Spleen (tissue), 11 donors: Measurements from ENCODE around the gene NAP1L5. TPM values are rescaled to one million over a fixed set of nuclear protein-coding genes. Genes with fewer than 3 reads are reported as not detected.

Experiments used
- DNase-seq: peaks from one replicate; pipeline ENCODE4 v3.0.0-alpha.2; 2020
- H3K27ac ChIP-seq, 8 donors: fragments of 200-600 bp; sonication (generic) in 7 of 8; 1 replicate in 4 of 8; 2 replicates in 4 of 8; pipeline versions ENCODE4 v1.5.0 to v1.8.0; 2016 to 2021; ENCODE audit warnings: inconsistent platforms in 4 of 8, mild to moderate bottlenecking in 4 of 8, moderate library complexity in 1 of 8
- H3K27me3 ChIP-seq, 7 donors: fragments of 200-600 bp; sonication (generic) in 6 of 7; replicated peaks in 1 of 7; 1 replicate in 4 of 7; 2 replicates in 3 of 7; pipeline versions ENCODE4 v1.5.0 to v1.8.0; 2016 to 2021; ENCODE audit warnings: inconsistent platforms in 3 of 7, mild to moderate bottlenecking in 1 of 7
- H3K36me3 ChIP-seq, 6 donors: fragments of 200-600 bp; sonication (generic) in 5 of 6; 1 replicate in 4 of 6; 2 replicates in 2 of 6; pipeline versions ENCODE4 v1.5.0 to v1.8.0; 2016 to 2021; ENCODE audit warnings: inconsistent platforms in 2 of 6
- H3K4me1 ChIP-seq, 6 donors: fragments of 200-600 bp; sonication (generic) in 5 of 6; 1 replicate in 3 of 6; 2 replicates in 3 of 6; pipeline versions ENCODE4 v1.5.0 to v1.8.0; 2016 to 2021; ENCODE audit warnings: inconsistent platforms in 3 of 6
- H3K4me3 ChIP-seq, 8 donors: fragments of 200-600 bp; sonication (generic) in 7 of 8; 1 replicate in 4 of 8; 2 replicates in 4 of 8; pipeline versions ENCODE4 v1.5.0 to v1.8.0; 2016 to 2021; ENCODE audit warnings: inconsistent platforms in 4 of 8, mild to moderate bottlenecking in 4 of 8, moderate library complexity in 2 of 8
- H3K9me3 ChIP-seq, 8 donors: fragments of 200-600 bp; sonication (generic) in 7 of 8; 1 replicate in 4 of 8; 2 replicates in 4 of 8; pipeline versions ENCODE4 v1.5.0 to v1.8.0; 2016 to 2021; ENCODE audit warnings: inconsistent platforms in 4 of 8
- POLR2A ChIP-seq, 3 donors: fragments of 450-650 bp; IDR thresholded peaks; one replicate each; pipeline ENCODE4 v1.5.1; 2017; ENCODE audit warnings: antibody characterized with exemption in 3 of 3, mild to moderate bottlenecking in 1 of 3
- POLR2AphosphoS5 ChIP-seq, 3 donors: sonication (generic); formaldehyde crosslinking; IDR thresholded peaks; one replicate each; pipeline ENCODE4 v1.5.1; 2017; ENCODE audit warnings: antibody characterized with exemption in 3 of 3
- WGBS, 5 donors: extraction: QIAGEN DNeasy Blood & Tissue Kit in 3 of 5; methylation state at CpG; one replicate each; pipeline versions ENCODE4 v1.1.5 to v1.1.7; 2013 to 2018; 5-methylcytosine and 5-hydroxymethylcytosine counted together
- intact Hi-C: fragments of 100-400 bp; cut with DNase I; formaldehyde crosslinking; loops from one replicate; pipeline ENCODE4 v1.15.0; 2023; ENCODE audit warnings: low total_unique reads
- polyA plus RNA-seq, 3 donors: library from polyadenylated mRNA; stranded (reverse); fragments of 200-250 nt; gene quantifications; one replicate each; pipeline ENCODE4 v1.2.1, GENCODE V29; 2013
- total RNA-seq, 7 donors: library from RNA; depleted of rRNA in 3 of 7; stranded (reverse); fragments of >200 nt in 3 of 7; fragmentation: NEBNext Ultra II Directional in 4 of 7; extraction: Animal tissue kit (Norgen Biotek cat#: 25700) in 4 of 7; gene quantifications; one replicate each; pipeline versions ENCODE4 v1.1.0 to v1.2.1, GENCODE V29; 2016 to 2021
- TF ChIP-seq, protein P1 (sequence below), 11 experiments: fragments of 200-600 bp in 7 of 11; fragments of 450-650 bp in 4 of 11; sonication (generic) in 4 of 11; IDR thresholded peaks in 8 of 11; conservative IDR thresholded peaks in 3 of 11; 1 replicate in 7 of 11; 2 replicates in 4 of 11; pipeline versions ENCODE4 v1.4.0 to v1.8.0; 2016 to 2021; ENCODE audit warnings: antibody characterized with exemption in 11 of 11, inconsistent platforms in 4 of 11, mild to moderate bottlenecking in 1 of 11
- donor health status: healthy with polysubstance abuse.
- donor health status: DM: no; HTN: no; CAD: no; lungs with moderate emphysema.
- donor health status: DM: no; HTN: no; CAD: no.
- donor health status: Bipolar disorder and iron deficiency.
- donor health status: healthy.
- donor health status: DM: no; HTN: no; CAD: no.
- donor health status: DM: yes; HTN: yes; CAD: no.

The NAP1L5 gene
- total and polyA plus RNA-seq, 10 donors = 3.5 to 6.7 (median 4.9) TPM

DNA sequence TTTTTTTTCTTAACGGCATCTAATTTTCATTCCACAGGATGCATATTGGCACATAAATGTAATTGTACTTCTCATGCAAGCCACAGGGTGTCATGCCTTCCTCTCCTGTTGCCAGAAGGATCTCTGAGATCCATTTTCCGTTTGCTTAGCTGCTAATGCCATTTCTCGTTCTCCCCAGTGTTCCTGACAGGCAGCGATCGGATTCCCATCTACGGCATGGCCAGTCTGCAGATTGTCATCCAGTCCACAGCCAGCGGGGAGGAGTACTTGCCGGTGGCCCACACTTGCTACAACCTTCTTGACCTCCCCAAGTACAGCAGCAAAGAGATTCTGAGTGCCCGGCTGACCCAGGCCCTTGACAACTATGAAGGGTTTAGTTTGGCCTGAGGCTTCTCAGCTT is 8.9 kb upstream of the NAP1L5 start:
- 76 to 85% (median 78%) methylated on average over 9 of the region's 9 CpGs for WGBS, 5 donors
- peaks cover 0 to 100% (median 55%) of the 10 kb centered on the region in 6 donors for H3K36me3 ChIP-seq
- peaks cover 0 to under 1% (median 0%) of the 10 kb centered on the region in 8 donors for H3K9me3 ChIP-seq
- no peak for DNase-seq
- intact Hi-C loops = no loop called here
- no peaks in the 10 kb centered on the region for H3K27me3 ChIP-seq
- no peak overlapping the region for H3K4me3 ChIP-seq
- no peak for TF ChIP-seq POLR2AphosphoS5 (IDR thresholded peaks at IDR 0.05)
- no peak for TF ChIP-seq POLR2A (IDR thresholded peaks at IDR 0.05)
- TF ChIP-seq, protein P1, sequence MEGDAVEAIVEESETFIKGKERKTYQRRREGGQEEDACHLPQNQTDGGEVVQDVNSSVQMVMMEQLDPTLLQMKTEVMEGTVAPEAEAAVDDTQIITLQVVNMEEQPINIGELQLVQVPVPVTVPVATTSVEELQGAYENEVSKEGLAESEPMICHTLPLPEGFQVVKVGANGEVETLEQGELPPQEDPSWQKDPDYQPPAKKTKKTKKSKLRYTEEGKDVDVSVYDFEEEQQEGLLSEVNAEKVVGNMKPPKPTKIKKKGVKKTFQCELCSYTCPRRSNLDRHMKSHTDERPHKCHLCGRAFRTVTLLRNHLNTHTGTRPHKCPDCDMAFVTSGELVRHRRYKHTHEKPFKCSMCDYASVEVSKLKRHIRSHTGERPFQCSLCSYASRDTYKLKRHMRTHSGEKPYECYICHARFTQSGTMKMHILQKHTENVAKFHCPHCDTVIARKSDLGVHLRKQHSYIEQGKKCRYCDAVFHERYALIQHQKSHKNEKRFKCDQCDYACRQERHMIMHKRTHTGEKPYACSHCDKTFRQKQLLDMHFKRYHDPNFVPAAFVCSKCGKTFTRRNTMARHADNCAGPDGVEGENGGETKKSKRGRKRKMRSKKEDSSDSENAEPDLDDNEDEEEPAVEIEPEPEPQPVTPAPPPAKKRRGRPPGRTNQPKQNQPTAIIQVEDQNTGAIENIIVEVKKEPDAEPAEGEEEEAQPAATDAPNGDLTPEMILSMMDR (IDR thresholded peaks at IDR 0.05 in 8 of 11, conservative IDR thresholded peaks at IDR 0.05 in 3 of 11) = peak in 2 of 11 experiments; percentile 21 to 25
- H3K27ac ChIP-seq = no peak overlapping the region
- no peaks in the 10 kb centered on the region for H3K4me1 ChIP-seq

DNA sequence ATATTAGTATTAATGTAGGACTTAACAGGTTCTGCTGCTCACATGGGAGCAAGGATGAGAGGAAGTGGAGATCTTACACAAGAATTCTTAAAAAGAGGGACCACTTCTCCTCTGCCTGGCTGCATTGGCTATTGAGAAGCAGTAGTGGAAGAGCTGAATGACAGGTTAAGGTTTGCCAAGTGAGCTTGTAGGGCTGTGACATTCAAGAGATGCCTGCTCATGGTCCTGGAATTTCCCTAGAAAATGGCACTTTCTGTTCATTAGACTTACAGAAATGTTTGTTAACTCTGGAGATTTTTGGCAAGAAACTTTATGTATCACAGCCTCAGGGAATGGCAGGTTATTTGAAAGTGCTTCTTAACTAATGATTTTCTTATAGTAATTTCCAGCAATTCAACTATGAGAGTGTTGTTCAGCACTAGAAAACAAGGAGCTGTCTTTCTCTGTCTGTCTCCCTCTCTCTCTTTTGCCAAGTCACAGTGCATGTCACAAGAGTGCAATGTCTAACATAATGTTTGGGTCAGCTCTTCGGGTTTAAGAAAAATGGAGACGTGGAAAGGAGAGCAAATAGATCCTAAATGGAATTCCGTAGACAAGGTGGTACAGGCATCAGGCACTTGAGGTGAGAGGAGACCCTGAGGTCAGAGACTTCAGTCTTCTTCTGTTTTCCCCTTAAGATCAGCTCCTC is 8.3 kb upstream of the NAP1L5 start:
- H3K27ac ChIP-seq = no peak overlapping the region
- TF ChIP-seq POLR2AphosphoS5 (IDR thresholded peaks at IDR 0.05) = no peak
- TF ChIP-seq, protein P1 (IDR thresholded peaks at IDR 0.05 in 8 of 11, conservative IDR thresholded peaks at IDR 0.05 in 3 of 11) = no peak
- TF ChIP-seq POLR2A (IDR thresholded peaks at IDR 0.05) = no peak
- H3K4me3 ChIP-seq = no peak overlapping the region
- intact Hi-C loops = no loop called here
- no peaks in the 10 kb centered on the region for H3K27me3 ChIP-seq
- 79 to 94% (median 84%) methylated on average over 3 of the region's 3 CpGs for WGBS, 5 donors
- H3K9me3 ChIP-seq = no peaks in the 10 kb centered on the region
- DNase-seq = no peak
- peaks cover 0 to 94% (median 54%) of the 10 kb centered on the region in 6 donors for H3K36me3 ChIP-seq
- H3K4me1 ChIP-seq = no peaks in the 10 kb centered on the region

DNA sequence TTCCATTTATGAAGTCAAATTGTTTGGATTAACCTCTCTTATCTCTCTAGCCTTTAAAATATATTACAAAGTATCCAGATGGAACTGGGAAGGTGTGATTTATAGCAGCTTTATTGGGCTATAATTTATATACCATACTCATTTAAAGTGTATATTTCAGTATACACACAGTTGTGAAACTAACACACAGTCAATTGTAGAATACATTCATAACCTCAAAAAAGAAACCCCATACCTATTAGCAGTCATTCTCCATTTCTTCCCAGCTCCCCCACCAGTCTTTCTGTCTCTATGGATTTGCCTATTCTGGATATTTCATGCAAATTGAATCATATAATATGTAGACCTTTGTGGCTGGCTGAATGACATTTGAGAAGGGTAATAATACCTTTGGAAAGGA is 7.6 kb upstream of the NAP1L5 start:
- Histone ChIP-seq H3K36me3 (peaks cover 0 to 93% (median 50%) of the 10 kb centered on the region in 6 donors), H3K4me3 (no peak overlapping the region), H3K4me1 (no peaks in the 10 kb centered on the region), H3K27me3 (no peaks in the 10 kb centered on the region), H3K9me3 (no peaks in the 10 kb centered on the region), H3K27ac (no peak overlapping the region)
- DNase-seq = no peak
- TF ChIP-seq, protein P1 (IDR thresholded peaks at IDR 0.05 in 8 of 11, conservative IDR thresholded peaks at IDR 0.05 in 3 of 11) = no peak
- no peak for TF ChIP-seq POLR2A (IDR thresholded peaks at IDR 0.05)
- TF ChIP-seq POLR2AphosphoS5 (IDR thresholded peaks at IDR 0.05) = no peak
- intact Hi-C loops = no loop called here

DNA sequence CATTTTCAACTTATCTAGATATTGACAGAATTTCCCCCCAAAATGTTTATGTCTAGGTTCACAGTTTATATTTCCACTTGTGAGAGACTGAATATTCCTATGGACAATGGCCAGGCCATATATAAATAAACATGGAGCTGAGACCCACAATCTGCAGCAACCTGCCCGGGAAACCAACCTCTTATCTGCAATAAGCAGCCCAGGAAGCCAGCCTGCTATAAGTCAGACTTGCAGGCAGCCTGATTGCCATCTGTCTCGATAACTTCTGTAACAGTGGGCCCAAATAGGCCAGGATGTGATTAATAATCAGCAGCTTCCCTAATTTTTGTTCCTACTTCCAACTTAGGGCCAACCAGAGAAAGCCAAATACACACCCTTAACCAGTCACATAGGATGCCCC is 5.2 kb upstream of the NAP1L5 start:
- H3K36me3 ChIP-seq = peaks cover 0 to 77% (median 43%) of the 10 kb centered on the region in 6 donors
- DNase-seq = no peak
- no peaks in the 10 kb centered on the region for H3K4me1 ChIP-seq
- no peaks in the 10 kb centered on the region for H3K9me3 ChIP-seq
- H3K27me3 ChIP-seq = no peaks in the 10 kb centered on the region
- intact Hi-C loops = no loop called here
- no peak overlapping the region for H3K27ac ChIP-seq
- H3K4me3 ChIP-seq = no peak overlapping the region
- TF ChIP-seq POLR2A (IDR thresholded peaks at IDR 0.05) = no peak
- no peak for TF ChIP-seq POLR2AphosphoS5 (IDR thresholded peaks at IDR 0.05)
- 68 to 88% (median 79%) methylated on average over 2 of the region's 2 CpGs for WGBS, 5 donors
